GM12878 (cell line): ENCODE data around the gene BATF. TPM values are rescaled to one million over a fixed set of nuclear protein-coding genes. Genes with fewer than 3 reads are reported as not detected.
A peak's percentile ranks its signal among the peaks of the same experiment; 100 is the strongest.

Experiments
- ATAC-seq: fragments of 200-7000 bp; cut with Tn5 transposase; 3 replicates; pipeline ENCODE4 v1.9.1; 2020; ENCODE audit warnings: mild to moderate bottlenecking, moderate library complexity
- BruUV-seq: library from RNA; stranded (reverse); fragments of 400-500 nt; replicated peaks from 2 replicates; lab custom pipeline; 2021; lab: Mats Ljungman, UMichigan
- CTCF ChIA-PET: fragments of 300-600 bp; sonication (Branson Sonifier 250); formaldehyde crosslinking; extraction: SDS; loops from one replicate; lab custom pipeline; 2021; ENCODE audit warnings: inconsistent platforms; lab: Yijun Ruan, JAX
- POLR2A ChIA-PET: fragments of 350-600 bp; formaldehyde crosslinking; extraction: SDS; loops from one replicate; lab custom pipeline; 2021; ENCODE audit warnings: inconsistent platforms; lab: Charles Lee
- RAD21 ChIA-PET: fragments of 300-600 bp; sonication (Branson Sonifier 250); formaldehyde crosslinking; loops from one replicate; lab custom pipeline; 2023; ENCODE audit warnings: antibody characterized with exemption; ENCODE audit not compliant: unreplicated experiment; lab: Charles Lee
- SMC1A ChIA-PET: fragments of 300-600 bp; sonication (Branson Sonifier 250); formaldehyde crosslinking; loops from one replicate; lab custom pipeline; 2023; ENCODE audit not compliant: unreplicated experiment, uncharacterized antibody; lab: Charles Lee
- DNase-seq: peaks from one replicate; pipeline ENCODE4 v3.0.0-alpha.2; 2011; ENCODE audit warnings: low read depth, low spot score
- FAIRE-seq: peaks from 3 replicates; lab custom pipeline; 2011; peaks lifted over from hg19 to GRCh38; lab: Jason Lieb, UNC
- H2AFZ ChIP-seq: 2 replicates; pipeline ENCODE4 v1.6.0; 2011; ENCODE audit warnings: low read depth, low read length, control low read depth; ENCODE audit not compliant: control insufficient read depth
- H3K27ac ChIP-seq: 2 replicates; pipeline ENCODE4 v1.5.1; 2011; ENCODE audit warnings: control low read depth; ENCODE audit not compliant: control insufficient read depth, insufficient read depth
- H3K27me3 ChIP-seq, 2 experiments: replicated peaks in 1 of 2; 2 replicates each; pipeline versions ENCODE4 v1.6.0 to v1.6.1; 2011; ENCODE audit warnings: low read length in 1 of 2; ENCODE audit not compliant: control insufficient read depth in 2 of 2, insufficient read depth in 2 of 2
- H3K36me3 ChIP-seq, 2 experiments: 2 replicates each; pipeline ENCODE4 v1.5.1; 2011; ENCODE audit warnings: low read length in 1 of 2; ENCODE audit not compliant: control insufficient read depth in 2 of 2, insufficient read depth in 2 of 2
- H3K4me1 ChIP-seq: 2 replicates; pipeline ENCODE4 v1.6.1; 2011; ENCODE audit warnings: mild to moderate bottlenecking, low read length, moderate library complexity, mixed read lengths; ENCODE audit not compliant: control insufficient read depth, insufficient read depth
- H3K4me2 ChIP-seq: 2 replicates; pipeline ENCODE4 v1.6.0; 2011; ENCODE audit warnings: control low read depth; ENCODE audit not compliant: control insufficient read depth, insufficient read depth
- H3K4me3 ChIP-seq: fragments of 200-600 bp; sonication (generic); 2 replicates; pipeline ENCODE4 v1.5.1; 2016
- H3K79me2 ChIP-seq: 2 replicates; pipeline ENCODE4 v1.6.0; 2011; ENCODE audit warnings: low read length; ENCODE audit not compliant: control insufficient read depth, insufficient read depth
- H3K9ac ChIP-seq: 2 replicates; pipeline ENCODE4 v1.8.0; 2011; ENCODE audit warnings: low read length, control low read depth, mixed read lengths; ENCODE audit not compliant: control insufficient read depth, insufficient read depth
- H3K9me3 ChIP-seq: replicated peaks from 3 replicates; pipeline ENCODE4 v1.5.1; 2011; ENCODE audit warnings: mild to moderate bottlenecking, low read length; ENCODE audit not compliant: control insufficient read depth, insufficient read depth
- H4K20me1 ChIP-seq: 2 replicates; pipeline ENCODE4 v1.6.0; 2011; ENCODE audit not compliant: control insufficient read depth, insufficient read depth
- ASH2L ChIP-seq: fragments of 300-600, 200-600 bp; sonication (generic); IDR thresholded peaks from 2 replicates; pipeline ENCODE4 v1.6.1; 2017; ENCODE audit warnings: low read depth, mild to moderate bottlenecking, borderline replicate concordance
- CUX1 ChIP-seq: IDR thresholded peaks from 2 replicates; pipeline ENCODE4 v1.6.1; 2012; ENCODE audit warnings: improper control_type of control experiment, low read depth, low read length; ENCODE audit not compliant: insufficient replicate concordance
- E4F1 ChIP-seq: fragments of 450-650 bp; IDR thresholded peaks from 2 replicates; pipeline ENCODE4 v1.6.1; 2018; ENCODE audit warnings: borderline replicate concordance, mild to moderate bottlenecking; ENCODE audit not compliant: partially characterized antibody
- POU2F2 ChIP-seq: IDR thresholded peaks from 3 replicates; pipeline ENCODE4 v1.6.1; 2011; ENCODE audit warnings: low read depth, mild to moderate bottlenecking, low read length, borderline replicate concordance
- RAD51 ChIP-seq: fragments of 450-650 bp; IDR thresholded peaks from 2 replicates; pipeline ENCODE4 v1.6.1; 2016; ENCODE audit warnings: moderate library complexity, mild to moderate bottlenecking, inconsistent platforms
- RUNX3 ChIP-seq: IDR thresholded peaks from 2 replicates; pipeline ENCODE4 v1.6.1; 2012; ENCODE audit warnings: low read length, inconsistent platforms
- SMC3 ChIP-seq: IDR thresholded peaks from 2 replicates; pipeline ENCODE4 v1.6.1; 2011; ENCODE audit warnings: low read length, improper control_type of control experiment, borderline replicate concordance
- SREBF2 ChIP-seq: IDR thresholded peaks from 2 replicates; pipeline ENCODE4 v1.6.1; 2012; ENCODE audit warnings: mild to moderate bottlenecking, low read length
- TAF1 ChIP-seq: IDR thresholded peaks from 2 replicates; pipeline ENCODE4 v1.6.1; 2011; ENCODE audit warnings: mild to moderate bottlenecking, low read depth, low read length, borderline replicate concordance
- YY1 ChIP-seq: IDR thresholded peaks from 2 replicates; pipeline ENCODE4 v1.6.1; 2011; ENCODE audit warnings: low read depth, mild to moderate bottlenecking, low read length
- ZBTB33 ChIP-seq: fragments of 450-650 bp; IDR thresholded peaks from 2 replicates; pipeline ENCODE4 v1.6.1; 2017; ENCODE audit warnings: mild to moderate bottlenecking
- ZNF274 ChIP-seq: IDR thresholded peaks from one replicate; pipeline ENCODE4 v1.8.0; 2011; ENCODE audit not compliant: insufficient read length, insufficient read depth
- WGBS: methylation state at CpG from one replicate; pipeline ENCODE4 v1.1.6; 2016; ENCODE audit warnings: low lambda C conversion rate; ENCODE audit not compliant: insufficient replicate concordance, insufficient coverage; ENCODE audit errors: missing lambda C conversion rate; 5-methylcytosine and 5-hydroxymethylcytosine counted together
- in situ Hi-C: fragments of 300-500 bp; cut with MboI; formaldehyde crosslinking; loops from 9 replicates; pipeline ENCODE4 v1.14.3; 2018; ENCODE audit warnings: mixed read lengths
- intact Hi-C: fragments of 100-400 bp; cut with micrococcal nuclease; formaldehyde crosslinking; loops from one replicate; pipeline ENCODE4 v1.14.2; 2022; ENCODE audit not compliant: unreplicated experiment
- polyA plus RNA-seq, 11 experiments: library from polyadenylated mRNA; depleted of rRNA in 4 of 11; unstranded in 6 of 11; stranded (reverse) in 5 of 11; fragments of >200 nt; fragmentation: Nextera tagmentation in 4 of 11; fragmentation: Illumina TruSeq in 1 of 11; extraction: Ambion mirVana in 4 of 11; extraction: Trizol in 1 of 11; gene quantifications; 1 replicate in 1 of 11; 2 replicates in 10 of 11; pipeline versions ENCODE4 v1.2.1 to v1.2.3, GENCODE V29; 2011 to 2016; ENCODE audit warnings: inconsistent platforms in 2 of 11, missing spikeins in 2 of 11, low read depth in 1 of 11
- total RNA-seq, 4 experiments: library from RNA; depleted of rRNA in 3 of 4; stranded (reverse); fragments of >200 nt in 3 of 4; fragmentation: Illumina TruSeq in 1 of 4; extraction: Trizol in 1 of 4; gene quantifications; 2 replicates each; pipeline versions ENCODE4 v1.2.1 to v1.2.3, GENCODE V29; 2013 to 2021

BATF gene
- total and polyA plus RNA-seq, 10 of the 15 experiments (the other 5 are each of a cell fraction or from before 2014, with no cell fraction given), result 10.0 to 154 (median 103) TPM

GRCh38 chr14:75479770-75480600, 42.3 kb upstream of the BATF start:
- POLR2A ChIA-PET, result interaction anchor here (0.6 to 1.5 kb wide), 5 partner anchors 9 to 359 kb away, joined by 3 to 7 read pairs (median 3); no protein-coding TSS in a partner anchor
- TF ChIP-seq E4F1 (no peak), RUNX3 (peak; percentile 48; the same call in 1 of the 2 replicates), POU2F2 (peak; percentile 88; the same call in 2 of the 3 replicates), SMC3 (peak; percentile 17; the same call in 1 of the 2 replicates), ASH2L (no peak), CUX1 (no peak), YY1 (no peak), TAF1 (peak; percentile 24; the same call in 1 of the 2 replicates), SREBF2 (no peak), ZNF274 (no peak), ZBTB33 (no peak), RAD51 (no peak)

More at GRCh38 chr14:75479770-75480600, 42.3 kb upstream of the BATF start:
- Histone ChIP-seq H3K27me3 (no peaks in the 10 kb centered on the region), H3K9ac (peak overlapping the region; percentile 24), H3K27ac (peak overlapping the region; percentile 73), H3K36me3 (no peaks in the 10 kb centered on the region), H3K4me3 (0 out of 2 replicates have a peak overlapping the region, but pooled peaks have one; percentile 23), H3K4me2 (peak overlapping the region; percentile 75), H2AFZ (peak overlapping the region; percentile 56), H3K79me2 (no peaks in the 10 kb centered on the region), H3K4me1 (peaks cover 29% of the 10 kb centered on the region), H4K20me1 (no peaks in the 10 kb centered on the region), H3K9me3 (peaks cover 3% of the 10 kb centered on the region; the same call in 2 of the 3 replicates)
- BruUV-seq, result no TSS peak
- CTCF ChIA-PET, result interaction anchor here (0.6 to 4.6 kb wide), 21 partner anchors 8 to 618 kb away, joined by 3 to 37 read pairs (median 4); partner anchors contain the start of gene ERG28
- 36% methylated on average over 11 of the region's 11 CpGs for WGBS
- FAIRE-seq (peak; percentile 96), DNase-seq (no peak), ATAC-seq (peak; percentile 97)
- intact Hi-C loops (no loop called here), in situ Hi-C loops (loop anchor here (10.0 kb wide), 1 partner anchor 355 kb away; the partner anchor contains the start of gene NEK9)
- RAD21 ChIA-PET, result interaction anchor here (0.8 to 4.0 kb wide), 18 partner anchors 8 to 620 kb away, joined by 3 to 25 read pairs (median 4); no protein-coding TSS in a partner anchor
- SMC1A ChIA-PET, result interaction anchor here (0.7 to 4.1 kb wide), 21 partner anchors 8 to 176 kb away, joined by 3 to 27 read pairs (median 4); no protein-coding TSS in a partner anchor
